Thoracic aorta (tissue), 2 donors: Measurements from ENCODE around the gene LNX2. TPM values are rescaled to one million over a fixed set of nuclear protein-coding genes. Genes with fewer than 3 reads are reported as not detected.

Experiments
- ATAC-seq: fragments of 150-250 bp; one replicate; pipeline ENCODE4 v1.8.0; 2017; ENCODE audit warnings: low read depth; ENCODE audit not compliant: insufficient number of reproducible peaks, low FRiP score
- DNase-seq: peaks from one replicate; pipeline ENCODE4 v3.0.0-alpha.2; 2020; ENCODE audit warnings: low spot score
- H3K27ac ChIP-seq, 2 donors: fragments of 200-600 bp; sonication (generic); 1 replicate in 1 of 2; 2 replicates in 1 of 2; pipeline ENCODE4 v1.5.1; 2016; ENCODE audit warnings: mild to moderate bottlenecking in 2 of 2, moderate library complexity in 2 of 2
- H3K27me3 ChIP-seq: fragments of 200-600 bp; sonication (generic); replicated peaks from 2 replicates; pipeline ENCODE4 v1.6.0; 2016; ENCODE audit warnings: mild to moderate bottlenecking; ENCODE audit not compliant: insufficient read depth
- H3K36me3 ChIP-seq: fragments of 200-600 bp; sonication (generic); one replicate; pipeline ENCODE4 v1.5.1; 2016
- H3K4me1 ChIP-seq, 2 donors: fragments of 200-600 bp; sonication (generic); 1 replicate in 1 of 2; 2 replicates in 1 of 2; pipeline versions ENCODE4 v1.5.1 to v1.6.0; 2016; ENCODE audit warnings: low read depth in 2 of 2, mild to moderate bottlenecking in 1 of 2; ENCODE audit not compliant: control insufficient read depth in 1 of 2
- H3K4me3 ChIP-seq: fragments of 200-600 bp; sonication (generic); 2 replicates; pipeline ENCODE4 v1.5.1; 2016; ENCODE audit warnings: mild to moderate bottlenecking
- H3K9me3 ChIP-seq: fragments of 200-600 bp; sonication (generic); 2 replicates; pipeline ENCODE4 v1.5.1; 2016
- total RNA-seq, 2 donors: library from RNA; depleted of rRNA; stranded (reverse); fragments of >200 nt; gene quantifications; one replicate each; pipeline versions ENCODE4 v1.1.0 to v1.2.3, GENCODE V29; 2016
- TF ChIP-seq, protein P1 (sequence below): fragments of 200-600 bp; sonication (generic); IDR thresholded peaks from one replicate; pipeline ENCODE4 v1.5.1; 2019; ENCODE audit warnings: antibody characterized with exemption

Gene LNX2
- total RNA-seq, 2 donors from 2014 or later, result 7.1 to 7.6 TPM

DNA sequence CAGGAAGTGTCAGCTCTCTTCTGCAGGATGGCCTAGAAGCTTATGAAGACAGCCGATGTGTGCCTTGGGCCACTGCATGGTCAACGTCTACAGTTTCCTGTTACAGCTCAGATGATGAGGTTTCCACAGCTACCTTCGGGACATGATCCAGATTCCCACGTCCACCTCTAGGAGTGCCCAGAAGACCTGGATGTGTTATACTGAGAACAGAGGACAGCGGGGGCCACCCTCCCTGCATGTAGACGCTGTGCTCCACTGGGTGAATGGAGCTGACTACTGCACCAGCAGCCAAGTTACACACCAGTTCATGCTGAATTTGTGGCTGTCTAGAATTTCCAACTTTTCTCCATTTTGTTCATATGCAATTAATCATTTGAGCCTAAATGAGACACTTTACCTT is 91.4 kb downstream of the LNX2 start:
- no peak for ATAC-seq
- Histone ChIP-seq H3K9me3 (no peaks in the 10 kb centered on the region), H3K27ac (no peak overlapping the region), H3K4me3 (no peak overlapping the region), H3K36me3 (no peaks in the 10 kb centered on the region), H3K27me3 (no peaks in the 10 kb centered on the region), H3K4me1 (no peaks in the 10 kb centered on the region)
- TF ChIP-seq, protein P1, sequence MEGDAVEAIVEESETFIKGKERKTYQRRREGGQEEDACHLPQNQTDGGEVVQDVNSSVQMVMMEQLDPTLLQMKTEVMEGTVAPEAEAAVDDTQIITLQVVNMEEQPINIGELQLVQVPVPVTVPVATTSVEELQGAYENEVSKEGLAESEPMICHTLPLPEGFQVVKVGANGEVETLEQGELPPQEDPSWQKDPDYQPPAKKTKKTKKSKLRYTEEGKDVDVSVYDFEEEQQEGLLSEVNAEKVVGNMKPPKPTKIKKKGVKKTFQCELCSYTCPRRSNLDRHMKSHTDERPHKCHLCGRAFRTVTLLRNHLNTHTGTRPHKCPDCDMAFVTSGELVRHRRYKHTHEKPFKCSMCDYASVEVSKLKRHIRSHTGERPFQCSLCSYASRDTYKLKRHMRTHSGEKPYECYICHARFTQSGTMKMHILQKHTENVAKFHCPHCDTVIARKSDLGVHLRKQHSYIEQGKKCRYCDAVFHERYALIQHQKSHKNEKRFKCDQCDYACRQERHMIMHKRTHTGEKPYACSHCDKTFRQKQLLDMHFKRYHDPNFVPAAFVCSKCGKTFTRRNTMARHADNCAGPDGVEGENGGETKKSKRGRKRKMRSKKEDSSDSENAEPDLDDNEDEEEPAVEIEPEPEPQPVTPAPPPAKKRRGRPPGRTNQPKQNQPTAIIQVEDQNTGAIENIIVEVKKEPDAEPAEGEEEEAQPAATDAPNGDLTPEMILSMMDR, result no peak
- no peak for DNase-seq

DNA sequence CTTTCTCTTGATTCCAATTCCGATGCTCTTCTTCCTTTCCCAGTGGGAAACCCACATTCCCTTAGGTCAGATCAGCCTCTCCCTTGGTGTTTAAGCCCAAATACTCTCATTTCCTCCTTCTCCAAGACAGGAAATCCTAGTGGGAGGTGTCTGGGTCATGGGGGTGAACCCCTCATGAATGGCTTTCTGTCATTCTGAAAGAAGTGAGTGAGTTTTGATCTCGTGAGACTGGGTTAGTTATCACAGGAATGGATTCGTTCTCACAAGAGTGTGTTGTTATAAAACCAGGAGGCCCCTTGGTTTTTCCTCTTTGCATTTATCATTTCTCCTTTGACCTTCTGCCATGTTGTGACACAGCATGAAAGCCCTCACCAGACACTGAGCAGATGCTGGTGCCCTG is 93.8 kb downstream of the LNX2 start:
- no peaks in the 10 kb centered on the region for H3K4me1 ChIP-seq
- no peak for DNase-seq
- H3K27me3 ChIP-seq, result no peaks in the 10 kb centered on the region
- TF ChIP-seq, protein P1, result no peak
- no peak overlapping the region for H3K27ac ChIP-seq
- no peaks in the 10 kb centered on the region for H3K36me3 ChIP-seq
- H3K9me3 ChIP-seq, result no peaks in the 10 kb centered on the region
- no peak for ATAC-seq
- H3K4me3 ChIP-seq, result no peak overlapping the region

DNA sequence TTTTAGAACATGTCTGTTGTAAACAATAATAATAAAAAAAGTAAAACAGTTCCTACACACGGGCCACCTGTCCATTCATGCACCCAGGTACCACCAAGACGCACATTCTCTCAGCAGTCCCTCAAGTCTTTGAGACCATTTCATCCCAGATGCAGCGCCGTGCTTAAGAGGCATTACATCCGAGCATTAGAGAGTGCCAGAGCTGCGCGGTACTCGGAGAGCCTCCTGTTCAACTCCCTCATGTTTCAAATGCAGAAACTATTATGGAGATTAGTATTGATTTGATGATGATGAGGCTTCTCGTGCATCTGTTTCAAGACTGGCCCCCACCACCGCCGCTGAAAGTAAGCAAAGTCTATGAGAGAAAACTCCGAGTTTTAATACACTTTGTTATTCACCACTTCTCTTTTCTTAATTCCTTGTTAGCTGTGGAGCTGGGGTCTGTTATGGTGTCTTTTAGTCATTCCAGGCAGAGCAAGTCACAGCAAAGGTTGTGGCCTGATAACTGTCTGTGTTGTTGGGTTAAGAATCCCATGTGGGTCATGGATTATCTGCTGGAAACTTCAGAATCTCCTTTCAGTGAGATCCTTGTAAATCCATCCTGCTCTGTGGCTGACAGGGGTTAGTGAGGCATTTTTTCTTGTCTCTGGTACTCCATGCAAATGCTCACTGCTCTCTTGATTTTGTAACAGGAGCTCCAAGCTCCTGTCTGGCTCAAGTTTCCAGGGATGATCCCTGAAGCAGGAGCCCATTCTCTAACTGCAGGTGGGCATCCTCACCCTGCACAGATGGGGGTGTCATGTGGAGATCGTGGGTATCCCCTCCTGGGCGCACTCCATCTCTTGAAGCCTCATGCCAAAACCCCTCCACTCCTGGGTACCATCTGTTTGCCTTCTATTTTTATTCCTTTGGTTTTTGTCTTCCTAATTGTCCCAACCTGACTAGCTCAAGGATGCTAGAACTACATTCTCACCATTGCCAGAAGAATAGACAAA is 95.1 kb downstream of the LNX2 start:
- Histone ChIP-seq H3K4me3 (no peak overlapping the region), H3K36me3 (no peaks in the 10 kb centered on the region)
- DNase-seq, result no peak

DNA sequence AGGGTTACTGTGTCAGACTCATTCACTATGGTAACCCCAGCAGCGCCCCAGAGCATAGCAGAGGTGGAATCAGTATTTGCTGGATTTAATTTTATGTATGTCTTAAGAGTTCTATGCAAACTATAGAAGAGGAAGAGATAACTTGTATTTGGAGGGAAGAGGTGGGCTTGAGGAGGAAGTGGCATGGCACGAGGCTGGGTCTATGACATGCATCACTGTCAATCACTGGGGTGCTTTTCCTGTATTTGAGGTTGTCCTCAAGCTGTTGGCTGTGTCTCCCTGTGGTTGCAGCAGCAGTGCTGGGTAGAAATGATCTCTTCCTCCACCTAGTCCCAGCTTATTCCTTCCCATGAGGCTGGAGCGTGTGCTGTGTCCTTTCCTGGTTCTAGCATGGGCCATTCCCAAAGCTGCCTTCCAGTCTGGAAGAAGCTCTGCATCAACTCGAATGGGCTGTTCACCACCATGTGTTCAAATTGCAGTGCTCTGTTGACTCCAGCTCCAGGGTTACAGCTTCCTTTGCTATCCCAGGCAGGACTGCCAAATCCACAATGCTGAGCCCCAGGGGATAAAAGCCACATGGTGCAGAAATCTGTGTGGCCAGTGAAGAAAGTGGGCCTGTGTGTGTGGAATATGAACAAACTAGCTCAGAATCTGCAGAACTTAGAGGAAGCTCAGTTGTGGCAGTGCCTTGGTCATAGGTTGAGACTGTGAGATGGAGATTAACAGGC is 96.8 kb downstream of the LNX2 start:
- ATAC-seq (no peak), DNase-seq (no peak)
- TF ChIP-seq, protein P1, result no peak

More for the DNA sequence above, 95.1 kb downstream of the LNX2 start:
- Histone ChIP-seq H3K4me1 (no peaks in the 10 kb centered on the region), H3K9me3 (no peaks in the 10 kb centered on the region), H3K27ac (no peak overlapping the region), H3K27me3 (no peaks in the 10 kb centered on the region)
- TF ChIP-seq, protein P1, result no peak
- ATAC-seq, result no peak

DNA sequence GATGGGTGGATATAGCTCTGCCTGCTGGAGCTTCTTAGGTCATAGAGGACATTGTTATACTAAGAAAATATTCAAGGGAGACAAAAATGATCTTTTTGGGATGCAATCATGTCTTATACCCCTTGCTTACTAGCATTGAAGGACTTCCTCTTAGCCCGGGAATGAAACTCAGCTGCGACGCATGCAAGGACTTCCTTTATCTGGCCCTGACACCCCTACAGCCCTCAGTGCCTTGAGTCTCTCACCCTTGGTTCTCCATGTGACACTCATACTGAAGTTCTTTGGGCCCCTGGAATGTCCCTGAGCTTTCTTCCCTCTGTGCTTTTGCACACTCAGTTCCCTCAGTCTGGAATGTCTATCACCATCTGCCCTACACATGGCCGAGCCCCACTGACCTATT is 97.5 kb downstream of the LNX2 start:
- Histone ChIP-seq H3K4me1 (no peaks in the 10 kb centered on the region), H3K27ac (no peak overlapping the region), H3K36me3 (no peaks in the 10 kb centered on the region), H3K4me3 (no peak overlapping the region), H3K9me3 (no peaks in the 10 kb centered on the region), H3K27me3 (no peaks in the 10 kb centered on the region)
- TF ChIP-seq, protein P1, result no peak
- ATAC-seq (no peak), DNase-seq (no peak)

More for the DNA sequence above, 96.8 kb downstream of the LNX2 start:
- Histone ChIP-seq H3K4me1 (no peaks in the 10 kb centered on the region), H3K27ac (no peak overlapping the region), H3K27me3 (no peaks in the 10 kb centered on the region), H3K9me3 (no peaks in the 10 kb centered on the region), H3K36me3 (no peaks in the 10 kb centered on the region), H3K4me3 (no peak overlapping the region)
